Common myeloid progenitor, CD34-positive (primary cell): Measurements from ENCODE around the gene MSMO1. TPM values are rescaled to one million over a fixed set of nuclear protein-coding genes. Genes with fewer than 3 reads are reported as not detected.
"Not testable (repeated sequence)": the region's sequence is repeated elsewhere in the genome, so short reads cannot be mapped to it uniquely, and the experiment has no call there.

Experiments
- CTCF ChIA-PET: fragments of 350-600 bp; sonication (Branson Sonifier 250); formaldehyde crosslinking; loops from one replicate; lab custom pipeline; 2021; ENCODE audit warnings: antibody characterized with exemption; lab: Charles Lee
- POLR2A ChIA-PET: fragments of 350-600 bp; sonication (Branson Sonifier 250); formaldehyde crosslinking; loops from one replicate; lab custom pipeline; 2021; ENCODE audit warnings: antibody characterized with exemption; lab: Charles Lee
- DNase-seq, 3 donors: peaks; one replicate each; pipeline versions ENCODE4 v3.0.0 to v3.0.0-alpha.2; 2013
- H3K27ac ChIP-seq, 2 experiments: 1 replicate in 1 of 2; 2 replicates in 1 of 2; pipeline ENCODE4 v1.7.0; 2013; ENCODE audit warnings: inconsistent platforms in 2 of 2, low read length in 2 of 2, mild to moderate bottlenecking in 2 of 2, low read depth in 1 of 2, moderate library complexity in 1 of 2; ENCODE audit not compliant: severe bottlenecking in 2 of 2, insufficient read depth in 1 of 2, poor library complexity in 1 of 2
- H3K27me3 ChIP-seq, 5 experiments: replicated peaks in 2 of 5; 1 replicate in 3 of 5; 2 replicates in 2 of 5; pipeline versions ENCODE4 v1.6.1 to v1.7.0; 2013; ENCODE audit warnings: low read length in 4 of 5, mild to moderate bottlenecking in 2 of 5, moderate library complexity in 2 of 5, inconsistent platforms in 1 of 5; ENCODE audit not compliant: insufficient read depth in 5 of 5, control insufficient read depth in 4 of 5
- H3K36me3 ChIP-seq, 4 experiments: 1 replicate in 2 of 4; 2 replicates in 2 of 4; pipeline versions ENCODE4 v1.6.1 to v1.7.0; 2013; ENCODE audit warnings: low read length in 3 of 4, control low read depth in 1 of 4, mild to moderate bottlenecking in 1 of 4; ENCODE audit not compliant: control insufficient read depth in 4 of 4, insufficient read depth in 4 of 4
- H3K4me1 ChIP-seq, 4 experiments: 1 replicate in 3 of 4; 2 replicates in 1 of 4; pipeline versions ENCODE4 v1.6.1 to v1.7.1; 2013; ENCODE audit warnings: low read length in 3 of 4, mild to moderate bottlenecking in 3 of 4, control low read depth in 1 of 4, inconsistent platforms in 1 of 4, moderate library complexity in 1 of 4; ENCODE audit not compliant: control insufficient read depth in 4 of 4, insufficient read depth in 4 of 4; ENCODE audit errors: control extremely low read depth in 1 of 4
- H3K4me3 ChIP-seq, 7 experiments: 1 replicate in 4 of 7; 2 replicates in 3 of 7; pipeline versions ENCODE4 v1.5.1 to v1.7.0; 2013; ENCODE audit warnings: mild to moderate bottlenecking in 7 of 7, low read length in 6 of 7, moderate library complexity in 6 of 7, inconsistent platforms in 2 of 7, low read depth in 2 of 7, control low read depth in 1 of 7; ENCODE audit not compliant: insufficient read depth in 4 of 7, control insufficient read depth in 1 of 7; ENCODE audit errors: extremely low read depth in 1 of 7
- H3K9me3 ChIP-seq, 5 experiments: 1 replicate in 4 of 5; 2 replicates in 1 of 5; pipeline versions ENCODE4 v1.6.1 to v1.7.1; 2013; ENCODE audit warnings: low read length in 4 of 5, mild to moderate bottlenecking in 2 of 5, inconsistent platforms in 1 of 5, low read depth in 1 of 5, moderate library complexity in 1 of 5; ENCODE audit not compliant: control insufficient read depth in 4 of 5, insufficient read depth in 2 of 5; ENCODE audit errors: control extremely low read depth in 1 of 5
- WGBS: methylation state at CpG from one replicate; pipeline ENCODE4 v1.1.5; 2013; ENCODE audit not compliant: insufficient coverage; 5-methylcytosine and 5-hydroxymethylcytosine counted together
- polyA plus RNA-seq: library from polyadenylated mRNA; unstranded; fragments of 120-200 nt; gene quantifications from one replicate; pipeline ENCODE4 v1.2.1, GENCODE V29; 2013

Gene MSMO1
- 12.5 TPM for polyA plus RNA-seq

- Histone ChIP-seq H3K4me3 (peak within 1 kb of the TSS; percentile 82 to 98 (median 96)), H3K36me3 (peaks cover 0 to 35% (median 3%) of the 10 kb centered on the region in 4 experiments), H3K9me3 (peaks cover 0 to 3% (median 0%) of the 10 kb centered on the region in 5 experiments), H3K27ac (peak within 1 kb of the TSS; percentile 79 to 94), H3K4me1 (peaks cover 16 to 45% (median 23%) of the 10 kb centered on the region in 4 experiments), H3K27me3 (no peaks in the 10 kb centered on the region)
- peak; percentile 98 to 99 (median 99) for DNase-seq
- CTCF ChIA-PET = interaction anchor here (1.2 to 2.8 kb wide), 5 partner anchors 9 to 215 kb away, joined by 3 to 15 read pairs (median 5); partner anchors contain the start of gene TMEM192
- POLR2A ChIA-PET = interaction anchor here (0.7 kb wide), 1 partner anchor 28 kb away, joined by 3 read pairs; no protein-coding TSS in a partner anchor
- under 1% methylated on average over 69 of the region's 76 CpGs for WGBS
Measured at GRCh38 chr4:165327211-165328100, at the start of gene MSMO1. Gene MSMO1 (plus strand): TSS chr4:165327669. CDS start chr4:165333371, 5,702 bp downstream.

GRCh38 chr4:165279531-165279930, 47.9 kb upstream of the MSMO1 start:
- H3K9me3 ChIP-seq, DNase-seq, H3K4me1 ChIP-seq, POLR2A ChIA-PET, H3K27me3 ChIP-seq, H3K36me3 ChIP-seq, H3K27ac ChIP-seq, CTCF ChIA-PET, H3K4me3 ChIP-seq: not testable (repeated sequence)
- WGBS = 83% methylated on average over 13 of the region's 20 CpGs

- H3K9me3 ChIP-seq, H3K27me3 ChIP-seq, H3K4me3 ChIP-seq, DNase-seq, H3K36me3 ChIP-seq, H3K27ac ChIP-seq, H3K4me1 ChIP-seq, CTCF ChIA-PET, POLR2A ChIA-PET: not testable (repeated sequence)
- WGBS = 100% methylated on average over 1 of the region's 3 CpGs
Measured at GRCh38 chr4:165284697-165285096, 42.8 kb upstream of the MSMO1 start.

GRCh38 chr4:165286619-165287340, 40.7 kb upstream of the MSMO1 start:
- CTCF ChIA-PET, H3K4me3 ChIP-seq, POLR2A ChIA-PET, H3K9me3 ChIP-seq, H3K36me3 ChIP-seq, DNase-seq, H3K27ac ChIP-seq, H3K4me1 ChIP-seq, H3K27me3 ChIP-seq: not testable (repeated sequence)
- 100% methylated on average over 1 of the region's 4 CpGs for WGBS

- WGBS = no CpG with 5 or more reads among the region's 3 CpGs
- Histone ChIP-seq H3K4me1 (peaks cover 0 to 10% (median 0%) of the 10 kb centered on the region in 4 experiments), H3K27me3 (no peaks in the 10 kb centered on the region), H3K4me3 (no peak overlapping the region), H3K27ac (no peak overlapping the region), H3K9me3 (peaks cover 0 to 3% (median 0%) of the 10 kb centered on the region in 5 experiments), H3K36me3 (peaks cover 0 to 2% (median 0%) of the 10 kb centered on the region in 4 experiments)
- CTCF ChIA-PET = no interaction called here
- DNase-seq = no peak
- POLR2A ChIA-PET = no interaction called here
Measured at GRCh38 chr4:165288226-165288625, 39.2 kb upstream of the MSMO1 start.

GRCh38 chr4:165288639-165289422, 38.6 kb upstream of the MSMO1 start:
- POLR2A ChIA-PET = no interaction called here
- Histone ChIP-seq H3K36me3 (peaks cover 0 to 2% (median 0%) of the 10 kb centered on the region in 4 experiments), H3K27ac (no peak overlapping the region), H3K4me1 (peaks cover 0 to 10% (median 0%) of the 10 kb centered on the region in 4 experiments), H3K9me3 (peaks cover 0 to 3% (median 0%) of the 10 kb centered on the region in 5 experiments), H3K4me3 (no peak overlapping the region), H3K27me3 (no peaks in the 10 kb centered on the region)
- no peak for DNase-seq
- CTCF ChIA-PET = interaction anchor here (1.1 kb wide), 1 partner anchor 21 kb away, joined by 3 read pairs; no protein-coding TSS in a partner anchor
